ENCODE results near the gene SPINK5. TPM values are rescaled to one million over a fixed set of nuclear protein-coding genes. Genes with fewer than 3 reads are reported as not detected.

The SPINK5 gene
- total and polyA plus RNA-seq, 4 donors: 4.2 to 9.6 (median 6.1) TPM

GRCh38 chr5:148166550-148167283 lies 102.9 kb downstream of the SPINK5 start:
- no peak for TF ChIP-seq CTCF (IDR thresholded peaks at IDR 0.05; ENCODE audit: control extremely low read depth, extremely low read depth)
- Histone ChIP-seq H3K27ac (ENCODE audit: low read depth in 1 of 2, low read length in 1 of 2) (no peak overlapping the region), H3K27me3 (ENCODE audit: control insufficient read depth in 3 of 3, insufficient read depth in 3 of 3, low read length in 2 of 3) (no peaks in the 10 kb centered on the region), H3K4me1 (ENCODE audit: control insufficient read depth in 5 of 5, insufficient read depth in 5 of 5, low read length in 5 of 5) (no peaks in the 10 kb centered on the region), H3K9me3 (ENCODE audit: control insufficient read depth in 4 of 4, insufficient read depth in 3 of 4, low read length in 3 of 4) (no peaks in the 10 kb centered on the region), H3K36me3 (ENCODE audit: control insufficient read depth in 4 of 4, insufficient read depth in 4 of 4, low read length in 4 of 4) (no peaks in the 10 kb centered on the region), H3K9ac (ENCODE audit: insufficient read depth in 1 of 2, low read length in 2 of 2) (no peak overlapping the region), H3K4me3 (no peak overlapping the region)
- no peak for ATAC-seq (ENCODE audit: insufficient read depth, low FRiP score)
- no peak for DNase-seq
- 69 to 88% methylated on average over 4 of the region's 4 CpGs for WGBS, 2 donors

- TF ChIP-seq CTCF (IDR thresholded peaks at IDR 0.05; ENCODE audit: control extremely low read depth, extremely low read depth): no peak
- H3K4me3 ChIP-seq: no peak within 1 kb of the TSS
- H3K36me3 ChIP-seq (ENCODE audit: control insufficient read depth in 4 of 4, insufficient read depth in 4 of 4, low read length in 4 of 4): no peaks in the 10 kb centered on the region
- H3K9ac ChIP-seq (ENCODE audit: insufficient read depth in 1 of 2, low read length in 2 of 2): no peak within 1 kb of the TSS
- no peak within 1 kb of the TSS for H3K27ac ChIP-seq (ENCODE audit: low read depth in 1 of 2, low read length in 1 of 2)
- H3K9me3 ChIP-seq (ENCODE audit: control insufficient read depth in 4 of 4, insufficient read depth in 3 of 4, low read length in 3 of 4): no peaks in the 10 kb centered on the region
- DNase-seq (no peak), ATAC-seq (ENCODE audit: insufficient read depth, low FRiP score) (no peak)
- no peaks in the 10 kb centered on the region for H3K27me3 ChIP-seq (ENCODE audit: control insufficient read depth in 3 of 3, insufficient read depth in 3 of 3, low read length in 2 of 3)
- no peaks in the 10 kb centered on the region for H3K4me1 ChIP-seq (ENCODE audit: control insufficient read depth in 5 of 5, insufficient read depth in 5 of 5, low read length in 5 of 5)
- WGBS, 2 donors: 97 to 98% methylated on average over 1 of the region's 1 CpG
Observed at GRCh38 chr5:148168246-148168645, 104.5 kb downstream of the SPINK5 start, which contains the start of gene SPINK14. Gene SPINK14 (plus strand): TSS chr5:148168546. CDS start chr5:148169733, 1,187 bp downstream.

- H3K4me3 ChIP-seq: no peak overlapping the region
- H3K36me3 ChIP-seq (ENCODE audit: control insufficient read depth in 4 of 4, insufficient read depth in 4 of 4, low read length in 4 of 4): no peaks in the 10 kb centered on the region
- ATAC-seq (ENCODE audit: insufficient read depth, low FRiP score): no peak
- no peaks in the 10 kb centered on the region for H3K9me3 ChIP-seq (ENCODE audit: control insufficient read depth in 4 of 4, insufficient read depth in 3 of 4, low read length in 3 of 4)
- no peak for DNase-seq
- no peaks in the 10 kb centered on the region for H3K4me1 ChIP-seq (ENCODE audit: control insufficient read depth in 5 of 5, insufficient read depth in 5 of 5, low read length in 5 of 5)
- 86 to 88% methylated on average over 2 of the region's 2 CpGs for WGBS, 2 donors
- H3K9ac ChIP-seq (ENCODE audit: insufficient read depth in 1 of 2, low read length in 2 of 2): no peak overlapping the region
- no peaks in the 10 kb centered on the region for H3K27me3 ChIP-seq (ENCODE audit: control insufficient read depth in 3 of 3, insufficient read depth in 3 of 3, low read length in 2 of 3)
- no peak for TF ChIP-seq CTCF (IDR thresholded peaks at IDR 0.05; ENCODE audit: control extremely low read depth, extremely low read depth)
- H3K27ac ChIP-seq (ENCODE audit: low read depth in 1 of 2, low read length in 1 of 2): no peak overlapping the region
Observed at GRCh38 chr5:148172377-148172776, 108.6 kb downstream of the SPINK5 start.
